NOMO-1 treated with dmso at 0.1 percent for 144 hours (cell line): ENCODE data around the gene HSD11B2.
"Not testable (repeated sequence)": the region's sequence is repeated elsewhere in the genome, so short reads cannot be mapped to it uniquely, and the experiment has no call there.

Source experiments
- DNase-seq: peaks from one replicate; lab custom pipeline; 2025; ENCODE audit not compliant: unreplicated experiment; lab: John Stamatoyannopoulos, UW

The HSD11B2 gene

GRCh38 chr16:67413978-67414911, 16.7 kb upstream of the HSD11B2 start:
- no peak for DNase-seq

DNA sequence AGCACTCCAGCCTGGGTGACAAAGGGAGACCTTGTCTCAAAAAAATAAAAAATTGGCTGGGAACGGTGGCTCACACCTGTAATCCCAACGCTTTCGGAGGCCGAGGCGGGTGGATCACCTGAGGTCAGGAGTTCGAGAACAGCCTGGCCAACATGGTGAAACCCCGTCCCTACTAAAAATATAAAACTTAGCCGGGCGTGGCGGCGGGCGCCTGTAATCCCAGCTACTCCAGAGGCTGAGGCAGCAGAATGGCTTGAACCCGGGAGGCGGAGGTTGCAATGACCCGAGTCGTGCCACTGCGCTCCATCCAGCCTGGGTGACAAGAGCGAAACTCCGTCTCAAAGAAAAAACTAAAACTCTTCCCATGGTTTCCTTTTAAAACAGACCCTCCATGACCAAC, 15.5 kb upstream of the HSD11B2 start:
- not testable (repeated sequence) for DNase-seq

- DNase-seq = peak; percentile 22
Observed at GRCh38 chr16:67415872-67416793, 14.8 kb upstream of the HSD11B2 start, which contains the start of gene ZDHHC1. Gene ZDHHC1 (minus strand): TSS chr16:67416477. CDS start chr16:67407775, 8,702 bp downstream.

GRCh38 chr16:67417333-67418061, 13.4 kb upstream of the HSD11B2 start:
- DNase-seq = no peak

- no peak for DNase-seq
Observed at GRCh38 chr16:67419502-67419901, 11.4 kb upstream of the HSD11B2 start.

- no peak for DNase-seq
Observed at GRCh38 chr16:67419931-67420330, 11.0 kb upstream of the HSD11B2 start.

DNA sequence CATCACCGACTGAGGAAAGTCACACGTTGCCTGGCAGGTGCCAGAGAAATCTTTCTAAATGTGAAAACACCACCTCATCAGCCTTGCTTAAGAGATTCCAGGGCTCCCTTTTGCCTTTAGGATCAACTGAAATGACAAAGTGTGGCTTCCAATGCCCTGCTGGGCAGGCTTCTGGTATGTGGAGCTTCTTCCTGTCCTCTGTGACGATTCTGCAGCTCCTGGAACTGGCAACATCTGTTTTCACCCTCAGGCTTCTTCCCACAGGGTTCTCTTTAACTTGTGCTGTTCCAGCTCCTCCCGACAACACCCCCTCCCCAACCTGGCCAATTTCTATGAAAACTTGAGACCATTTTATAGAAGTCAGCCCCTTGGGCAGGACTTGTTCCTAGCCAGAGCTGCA, 9.9 kb upstream of the HSD11B2 start:
- no peak for DNase-seq

GRCh38 chr16:67423015-67423414, 7.9 kb upstream of the HSD11B2 start:
- DNase-seq = no peak

GRCh38 chr16:67423611-67424260, 7.2 kb upstream of the HSD11B2 start:
- DNase-seq = no peak

- no peak for DNase-seq
Observed at GRCh38 chr16:67424261-67424615, 6.7 kb upstream of the HSD11B2 start.

DNA sequence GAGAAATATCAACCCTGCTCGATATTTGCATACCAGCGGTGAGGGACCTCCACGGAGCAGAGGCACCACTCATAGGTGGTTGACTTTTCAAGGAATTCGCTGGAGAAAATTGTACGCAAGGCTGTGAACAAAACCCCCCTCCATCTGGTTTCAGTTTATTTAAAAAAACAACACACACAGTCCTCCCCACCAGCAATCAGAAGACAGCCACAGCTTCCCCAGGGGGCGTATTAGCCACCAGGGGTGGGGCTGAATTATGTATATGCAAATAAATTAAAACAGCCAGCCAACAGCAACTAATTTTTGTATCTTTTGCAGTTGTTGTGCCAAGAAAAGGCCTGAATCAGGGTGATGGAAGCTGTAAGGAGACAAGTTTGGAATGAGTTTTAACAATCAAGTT, 5.9 kb upstream of the HSD11B2 start:
- DNase-seq = no peak

DNA sequence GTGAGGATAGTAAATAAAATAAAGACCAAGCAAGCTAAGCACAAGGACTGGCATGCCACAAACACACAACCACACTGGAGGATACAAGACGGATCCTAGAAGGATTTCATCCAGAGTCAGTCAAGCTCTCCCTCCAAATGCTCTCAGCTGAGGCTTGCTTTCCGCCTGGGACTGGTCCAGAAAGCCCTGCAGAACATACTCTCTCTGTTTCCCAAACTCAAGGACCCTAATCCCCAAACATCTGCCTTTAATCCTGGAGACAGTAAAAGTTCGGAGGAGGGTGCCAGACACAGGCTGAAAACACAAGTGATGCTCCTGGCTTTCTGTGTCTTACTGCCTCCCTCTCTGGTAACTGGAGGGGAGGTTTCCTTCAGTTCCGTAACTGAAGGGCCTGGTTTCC, 5.3 kb upstream of the HSD11B2 start:
- DNase-seq = no peak

GRCh38 chr16:67426022-67426421, 4.9 kb upstream of the HSD11B2 start:
- no peak for DNase-seq

GRCh38 chr16:67426950-67427349, 4.0 kb upstream of the HSD11B2 start:
- DNase-seq = no peak

DNA sequence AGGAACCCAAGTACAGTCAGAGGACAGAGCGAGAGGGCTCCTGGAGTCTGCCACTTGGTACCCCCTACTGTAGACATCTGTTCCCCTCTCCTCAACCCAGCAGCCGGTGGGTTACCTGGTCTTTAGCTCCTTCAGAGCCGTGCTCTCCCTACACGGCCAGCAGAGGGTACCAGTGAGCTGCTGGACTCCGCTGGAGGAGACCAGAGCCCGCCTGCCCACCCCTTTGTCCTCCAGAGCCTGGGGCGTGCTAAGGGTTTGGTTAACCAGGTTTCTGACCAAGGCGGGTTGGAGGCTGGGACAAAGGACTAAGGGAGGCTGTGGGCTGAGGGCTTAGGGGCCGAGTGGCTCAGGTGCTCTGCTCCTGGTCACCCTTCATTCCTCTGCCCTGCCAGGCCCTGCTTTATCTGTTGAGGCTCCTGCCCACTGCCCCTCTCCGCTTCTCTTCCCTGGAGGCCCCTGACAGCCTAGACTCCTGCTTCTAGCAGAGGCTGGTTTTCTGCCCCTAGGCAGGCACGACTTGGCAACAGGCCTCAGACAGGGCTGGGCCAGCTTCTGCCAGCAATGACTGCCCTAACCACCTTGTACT, 2.7 kb upstream of the HSD11B2 start:
- DNase-seq = peak; percentile 27

DNA sequence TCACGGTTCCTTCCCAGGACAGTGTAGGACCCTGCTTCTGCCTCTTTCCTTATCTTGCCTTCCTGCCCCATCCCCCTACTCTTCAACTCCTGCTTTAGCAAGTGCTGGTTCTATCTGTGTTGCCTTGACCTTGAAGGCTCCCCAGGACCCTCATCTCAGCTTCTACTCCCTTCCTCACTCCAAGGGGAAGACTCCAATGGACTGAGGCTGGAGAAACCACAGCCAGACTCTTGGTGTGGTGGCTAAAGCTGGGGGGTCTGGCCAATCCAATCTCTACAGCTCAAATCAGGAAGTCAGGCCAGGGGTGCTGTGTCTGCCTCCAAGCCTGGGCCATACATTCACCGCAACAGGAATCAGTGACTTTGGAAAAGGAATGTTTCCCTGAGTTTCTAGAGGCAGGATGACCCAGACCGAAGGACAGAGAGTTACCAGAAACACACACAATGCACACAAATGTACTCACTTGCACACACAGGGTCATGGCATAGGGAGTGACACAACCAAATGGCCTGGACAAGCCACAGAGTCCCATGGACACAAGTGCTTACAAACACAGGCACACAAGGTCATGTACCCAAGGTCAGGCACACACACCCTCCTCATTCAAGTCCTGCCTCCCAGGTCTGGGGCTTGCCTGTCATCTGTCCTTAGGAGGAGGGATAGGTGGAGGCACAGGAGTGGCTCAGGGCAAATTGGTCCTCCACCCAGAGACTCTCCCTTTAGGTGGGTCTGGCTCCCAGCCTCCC, 1.7 kb upstream of the HSD11B2 start:
- no peak for DNase-seq

GRCh38 chr16:67429799-67430503, 970 bp upstream of the HSD11B2 start:
- no peak for DNase-seq

- DNase-seq = no peak
Observed at GRCh38 chr16:67430504-67430976, 381 bp upstream of the HSD11B2 start.
